Osteocyte (in vitro differentiated cells): ENCODE data around the gene WTAP. TPM values are rescaled to one million over a fixed set of nuclear protein-coding genes. Genes with fewer than 3 reads are reported as not detected.
"Not testable (repeated sequence)": the region's sequence is repeated elsewhere in the genome, so short reads cannot be mapped to it uniquely, and the experiment has no call there.

ENCODE experiments used
- DNase-seq: peaks from one replicate; pipeline ENCODE4 v3.0.0; 2021; ENCODE audit warnings: mixed read lengths; ENCODE audit not compliant: unreplicated experiment; ENCODE audit errors: extremely low spot score
- H3K27ac Mint-ChIP-seq: one replicate; pipeline ENCODE4 v1.8.0; 2021; ENCODE audit warnings: mild to moderate bottlenecking, mixed read lengths; ENCODE audit not compliant: unreplicated experiment
- H3K27me3 Mint-ChIP-seq: one replicate; pipeline ENCODE4 v1.8.0; 2021; ENCODE audit warnings: mixed read lengths; ENCODE audit not compliant: unreplicated experiment
- H3K36me3 Mint-ChIP-seq: one replicate; pipeline ENCODE4 v1.8.0; 2021; ENCODE audit warnings: mixed read lengths; ENCODE audit not compliant: unreplicated experiment
- H3K4me1 Mint-ChIP-seq: one replicate; pipeline ENCODE4 v1.8.0; 2021; ENCODE audit warnings: mixed read lengths; ENCODE audit not compliant: unreplicated experiment
- H3K4me3 Mint-ChIP-seq: one replicate; pipeline ENCODE4 v1.8.0; 2021; ENCODE audit warnings: mild to moderate bottlenecking, moderate library complexity, mixed read lengths; ENCODE audit not compliant: unreplicated experiment
- H3K9me3 Mint-ChIP-seq: one replicate; pipeline ENCODE4 v1.8.0; 2021; ENCODE audit warnings: mixed read lengths; ENCODE audit not compliant: unreplicated experiment
- CTCF ChIP-seq: fragments of 200-600 bp; sonication (generic); IDR thresholded peaks from 2 replicates; pipeline ENCODE4 v1.5.0; 2021; ENCODE audit warnings: antibody characterized with exemption, mild to moderate bottlenecking, moderate library complexity
- total RNA-seq: library from RNA; stranded (reverse); gene quantifications from 2 replicates; pipeline ENCODE4 v1.2.1, GENCODE V29; 2021

WTAP gene
- total RNA-seq, 1 donor from 2014 or later: 83.7 TPM

- peaks cover 5% of the 10 kb centered on the region for H3K36me3 Mint-ChIP-seq
- H3K4me1 Mint-ChIP-seq: peaks cover 6% of the 10 kb centered on the region
- no peak overlapping the region for H3K27ac Mint-ChIP-seq
- DNase-seq: no peak
- H3K4me3 Mint-ChIP-seq: no peak overlapping the region
- H3K27me3 Mint-ChIP-seq: no peaks in the 10 kb centered on the region
- TF ChIP-seq CTCF: no peak
- H3K9me3 Mint-ChIP-seq: no peaks in the 10 kb centered on the region
Measured at GRCh38 chr6:159718634-159719033, 8.7 kb upstream of the WTAP start.

DNA sequence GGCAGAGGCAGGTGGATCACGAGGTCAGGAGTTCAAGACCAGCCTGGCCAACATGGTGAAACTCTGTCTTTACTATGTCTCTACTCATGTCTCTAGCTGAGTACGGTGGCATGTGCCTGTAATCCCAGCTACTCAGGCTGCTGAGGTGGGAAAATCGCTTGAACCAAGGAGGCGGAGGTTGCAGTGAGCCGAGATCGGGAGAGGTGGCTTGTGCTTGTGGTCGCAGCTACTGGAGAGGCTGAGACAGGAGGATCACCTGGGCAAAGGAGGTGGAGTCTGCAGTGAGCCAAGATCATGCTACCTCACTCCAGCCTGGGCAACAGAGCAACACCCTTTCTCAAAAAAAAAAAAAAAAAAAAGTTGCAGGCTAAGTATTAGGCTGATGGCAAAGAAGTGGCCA lies 8.0 kb upstream of the WTAP start:
- H3K9me3 Mint-ChIP-seq: no peaks in the 10 kb centered on the region
- DNase-seq: no peak
- no peak overlapping the region for H3K4me3 Mint-ChIP-seq
- peaks cover 5% of the 10 kb centered on the region for H3K36me3 Mint-ChIP-seq
- no peak for TF ChIP-seq CTCF
- peaks cover 6% of the 10 kb centered on the region for H3K4me1 Mint-ChIP-seq
- H3K27ac Mint-ChIP-seq: no peak overlapping the region
- no peaks in the 10 kb centered on the region for H3K27me3 Mint-ChIP-seq

GRCh38 chr6:159720708-159721107 lies 6.6 kb upstream of the WTAP start:
- DNase-seq: no peak
- no peaks in the 10 kb centered on the region for H3K9me3 Mint-ChIP-seq
- H3K36me3 Mint-ChIP-seq: no peaks in the 10 kb centered on the region
- H3K4me1 Mint-ChIP-seq: peaks cover 11% of the 10 kb centered on the region
- TF ChIP-seq CTCF: peak; percentile 52
- no peaks in the 10 kb centered on the region for H3K27me3 Mint-ChIP-seq
- no peak overlapping the region for H3K27ac Mint-ChIP-seq
- H3K4me3 Mint-ChIP-seq: no peak overlapping the region

- not testable (repeated sequence) for H3K27ac Mint-ChIP-seq, H3K27me3 Mint-ChIP-seq, DNase-seq, H3K4me3 Mint-ChIP-seq, H3K36me3 Mint-ChIP-seq, H3K9me3 Mint-ChIP-seq
- peaks cover 12% of the 10 kb centered on the region for H3K4me1 Mint-ChIP-seq
Measured at GRCh38 chr6:159721981-159722380, 5.3 kb upstream of the WTAP start.

GRCh38 chr6:159722655-159723054 lies 4.7 kb upstream of the WTAP start:
- peaks cover 12% of the 10 kb centered on the region for H3K4me1 Mint-ChIP-seq
- no peak overlapping the region for H3K4me3 Mint-ChIP-seq
- no peaks in the 10 kb centered on the region for H3K27me3 Mint-ChIP-seq
- TF ChIP-seq CTCF: no peak
- H3K36me3 Mint-ChIP-seq: no peaks in the 10 kb centered on the region
- no peak for DNase-seq
- H3K27ac Mint-ChIP-seq: no peak overlapping the region
- H3K9me3 Mint-ChIP-seq: no peaks in the 10 kb centered on the region

GRCh38 chr6:159723259-159723658 lies 4.0 kb upstream of the WTAP start:
- H3K4me3 Mint-ChIP-seq: no peak overlapping the region
- H3K27me3 Mint-ChIP-seq: no peaks in the 10 kb centered on the region
- DNase-seq: no peak
- no peak overlapping the region for H3K27ac Mint-ChIP-seq
- no peak for TF ChIP-seq CTCF
- H3K4me1 Mint-ChIP-seq: peaks cover 12% of the 10 kb centered on the region
- no peaks in the 10 kb centered on the region for H3K36me3 Mint-ChIP-seq
- no peaks in the 10 kb centered on the region for H3K9me3 Mint-ChIP-seq
